SJCRH30 (cell line): Measurements from ENCODE around the gene MRTFB. TPM values are rescaled to one million over a fixed set of nuclear protein-coding genes. Genes with fewer than 3 reads are reported as not detected.

Experiments used
- DNase-seq, 2 experiments: peaks; one replicate each; pipeline ENCODE4 v3.0.0-alpha.2; 2015 to 2020
- H3K27ac ChIP-seq: fragments of 250-450 bp; sonication (Bioruptor Pico); 2 replicates; pipeline ENCODE4 v1.5.1; 2020; ENCODE audit warnings: mild to moderate bottlenecking, moderate library complexity
- H3K27me3 ChIP-seq: fragments of 250-450 bp; sonication (Bioruptor Pico); 2 replicates; pipeline ENCODE4 v1.5.1; 2020; ENCODE audit warnings: mild to moderate bottlenecking, moderate library complexity
- H3K36me3 ChIP-seq: fragments of 250-450 bp; sonication (Bioruptor Pico); 2 replicates; pipeline ENCODE4 v1.5.1; 2020; ENCODE audit warnings: mild to moderate bottlenecking, moderate library complexity
- H3K4me1 ChIP-seq: fragments of 250-450 bp; sonication (Bioruptor Pico); 2 replicates; pipeline ENCODE4 v1.5.1; 2020; ENCODE audit warnings: mild to moderate bottlenecking, moderate library complexity
- H3K4me3 ChIP-seq: fragments of 250-450 bp; sonication (Bioruptor Pico); 2 replicates; pipeline ENCODE4 v1.5.1; 2020; ENCODE audit warnings: mild to moderate bottlenecking, moderate library complexity
- H3K9me3 ChIP-seq: fragments of 250-450 bp; sonication (Bioruptor Pico); replicated peaks from 2 replicates; pipeline ENCODE4 v1.5.1; 2020; ENCODE audit warnings: mild to moderate bottlenecking, moderate library complexity
- total RNA-seq: library from RNA; depleted of rRNA; stranded (reverse); fragments of >200 nt; shearing (Covaris generic); gene quantifications from 2 replicates; pipeline ENCODE4 v1.2.3, GENCODE V29; 2014

The MRTFB gene
- total RNA-seq, 1 experiment from 2014 or later, result 16.1 TPM

DNA sequence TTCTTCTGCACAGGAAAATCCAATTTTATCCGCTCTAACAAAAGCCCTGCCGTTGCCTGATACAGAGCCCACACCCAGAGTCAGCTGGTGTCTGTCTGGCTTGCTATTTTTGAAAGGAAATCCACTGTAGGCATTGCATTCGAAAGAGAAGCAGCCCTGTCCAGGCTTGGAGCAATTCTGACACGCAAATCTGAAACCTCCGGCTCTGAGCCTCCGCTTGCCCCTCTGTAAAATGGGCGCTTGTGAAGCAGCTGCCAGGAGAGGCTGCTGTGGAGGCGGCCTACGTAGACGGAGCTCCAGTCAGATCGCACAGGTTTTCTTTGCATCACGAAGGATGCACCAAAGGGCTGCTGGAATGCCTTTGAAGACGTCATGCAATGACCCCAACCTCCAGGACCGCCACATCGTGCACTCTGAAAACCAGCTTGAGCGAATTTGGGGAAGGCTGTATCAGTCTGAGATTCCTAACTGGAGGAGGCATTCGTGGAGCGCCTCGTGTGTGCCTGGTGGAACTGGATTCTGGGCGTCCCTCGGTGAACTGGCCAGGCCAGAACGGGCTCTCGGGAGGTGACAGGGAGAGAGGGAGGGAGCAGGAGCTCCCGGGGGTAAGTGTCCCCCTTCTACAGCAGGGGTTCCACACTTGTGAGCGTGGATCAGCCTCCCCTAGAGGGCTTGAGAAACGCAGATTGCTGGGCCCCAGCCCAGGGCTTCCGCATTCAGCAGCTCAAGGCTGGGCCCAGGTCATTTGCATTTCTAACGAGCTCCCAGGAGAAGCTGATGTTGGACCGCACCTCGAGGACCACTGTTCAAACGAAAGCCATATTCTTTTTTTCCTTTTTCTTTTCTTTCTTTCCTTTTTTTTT is 215.5 kb downstream of the MRTFB start:
- Histone ChIP-seq H3K4me3 (peak overlapping the region; percentile 75), H3K27ac (peak overlapping the region; percentile 65), H3K27me3 (no peaks in the 10 kb centered on the region), H3K36me3 (no peaks in the 10 kb centered on the region), H3K4me1 (peaks cover 5% of the 10 kb centered on the region; the same call in 1 of the 2 replicates), H3K9me3 (peaks cover 11% of the 10 kb centered on the region)
- peak in 1 of 2 experiments; percentile 28 for DNase-seq

DNA sequence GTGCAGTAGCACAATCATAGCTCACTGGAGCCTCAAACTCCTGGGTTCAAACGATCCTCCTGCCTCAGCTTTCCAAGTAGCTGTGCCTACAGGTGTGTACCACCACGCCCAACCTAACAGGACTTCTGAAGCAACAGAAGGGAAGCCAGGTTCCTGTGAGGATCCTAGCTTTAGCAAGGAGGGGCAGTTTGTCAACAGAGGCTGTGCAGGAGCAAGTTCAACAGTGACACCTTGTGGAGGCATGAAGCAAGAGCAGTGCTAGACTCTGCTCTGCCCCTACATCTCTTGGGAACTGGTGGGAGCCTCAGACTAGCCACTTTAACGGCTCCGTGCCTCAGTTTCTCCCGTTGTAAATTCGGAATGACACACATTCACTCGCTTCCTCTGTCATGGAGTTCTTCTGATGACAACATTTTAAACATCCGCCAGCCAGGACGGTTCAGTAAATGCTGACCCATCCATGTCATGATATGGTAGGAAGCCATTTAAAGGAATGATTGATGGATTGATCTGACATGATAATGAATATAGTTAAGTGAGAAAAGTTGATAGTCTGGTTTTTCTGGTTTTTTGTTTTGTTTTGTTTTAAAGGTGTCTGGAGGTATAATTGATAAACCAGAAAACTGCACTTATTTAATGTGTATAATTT is 218.7 kb downstream of the MRTFB start:
- Histone ChIP-seq H3K36me3 (no peaks in the 10 kb centered on the region), H3K27me3 (no peaks in the 10 kb centered on the region), H3K4me3 (no peak overlapping the region), H3K9me3 (peaks cover 11% of the 10 kb centered on the region), H3K27ac (no peak overlapping the region), H3K4me1 (0 out of 2 replicates have a peak, but pooled peaks cover 5% of the 10 kb centered on the region)
- DNase-seq, result peak; percentile 52 to 68

- peaks cover 11% of the 10 kb centered on the region for H3K9me3 ChIP-seq
- no peaks in the 10 kb centered on the region for H3K36me3 ChIP-seq
- H3K27ac ChIP-seq, result no peak overlapping the region
- H3K4me1 ChIP-seq, result 0 out of 2 replicates have a peak, but pooled peaks cover 5% of the 10 kb centered on the region
- DNase-seq, result no peak
- no peak overlapping the region for H3K4me3 ChIP-seq
- no peaks in the 10 kb centered on the region for H3K27me3 ChIP-seq
These were observed 220.2 kb downstream of the MRTFB start for GRCh38 chr16:14291286-14291685.

- Histone ChIP-seq H3K36me3 (no peaks in the 10 kb centered on the region), H3K27ac (no peak overlapping the region), H3K27me3 (no peaks in the 10 kb centered on the region), H3K4me3 (no peak overlapping the region), H3K4me1 (no peaks in the 10 kb centered on the region), H3K9me3 (peaks cover 11% of the 10 kb centered on the region)
- DNase-seq, result no peak
These were observed 221.1 kb downstream of the MRTFB start for GRCh38 chr16:14292051-14292825.

DNA sequence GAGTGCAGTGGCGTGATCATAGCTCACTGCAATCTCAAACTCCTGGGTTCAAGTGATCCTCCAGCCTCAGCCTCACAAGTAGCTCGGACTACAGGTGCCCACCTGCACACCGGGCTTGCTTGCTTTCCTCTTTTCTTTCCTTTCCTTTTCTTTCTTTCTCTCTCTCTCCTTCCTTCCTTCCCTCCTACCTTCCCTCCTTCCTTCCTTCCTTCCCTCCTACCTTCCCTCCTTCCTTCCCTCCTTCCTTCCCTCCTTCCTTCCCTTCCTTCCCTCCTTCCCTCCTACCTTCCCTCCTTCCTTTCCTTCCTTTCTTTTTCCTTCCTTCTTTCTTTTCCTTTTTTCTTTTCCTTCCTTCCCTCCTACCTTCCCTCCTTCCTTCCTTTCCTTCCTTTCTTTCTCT is 225.5 kb downstream of the MRTFB start:
- H3K27ac ChIP-seq, result no peak overlapping the region
- no peaks in the 10 kb centered on the region for H3K27me3 ChIP-seq
- no peaks in the 10 kb centered on the region for H3K9me3 ChIP-seq
- no peak for DNase-seq
- no peak overlapping the region for H3K4me3 ChIP-seq
- no peaks in the 10 kb centered on the region for H3K4me1 ChIP-seq
- no peaks in the 10 kb centered on the region for H3K36me3 ChIP-seq

GRCh38 chr16:14298374-14299122 is 227.4 kb downstream of the MRTFB start:
- Histone ChIP-seq H3K4me3 (no peak overlapping the region), H3K27ac (no peak overlapping the region), H3K9me3 (no peaks in the 10 kb centered on the region), H3K4me1 (no peaks in the 10 kb centered on the region), H3K27me3 (no peaks in the 10 kb centered on the region), H3K36me3 (no peaks in the 10 kb centered on the region)
- no peak for DNase-seq

DNA sequence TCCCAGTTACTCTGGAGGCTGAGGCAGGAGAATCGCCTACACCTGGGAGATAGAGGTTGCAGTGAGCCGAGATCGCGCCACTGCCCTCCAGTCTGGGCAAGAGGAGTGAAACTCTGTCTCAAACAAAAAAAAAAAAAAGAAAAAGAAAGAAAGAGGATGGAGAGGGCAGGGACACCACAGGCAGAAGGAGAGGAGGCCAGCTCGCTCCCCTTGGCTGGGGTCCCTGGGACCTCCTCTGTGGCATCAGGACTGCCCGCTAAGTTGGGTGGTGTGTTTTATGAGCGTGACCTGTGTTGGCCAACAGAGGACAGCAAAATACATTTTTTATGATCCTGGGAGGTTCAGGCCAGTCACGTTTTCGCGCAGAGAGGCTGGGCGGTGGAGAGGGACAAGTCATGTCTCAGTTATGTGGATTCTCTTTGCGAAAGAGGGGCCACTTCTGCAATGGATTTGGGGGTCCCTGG is 229.6 kb downstream of the MRTFB start:
- no peaks in the 10 kb centered on the region for H3K9me3 ChIP-seq
- peak; percentile 80 to 85 for DNase-seq
- H3K27me3 ChIP-seq, result no peaks in the 10 kb centered on the region
- H3K36me3 ChIP-seq, result no peaks in the 10 kb centered on the region
- peaks cover 10% of the 10 kb centered on the region; the same call in 1 of the 2 replicates for H3K4me1 ChIP-seq
- no peak overlapping the region for H3K27ac ChIP-seq
- H3K4me3 ChIP-seq, result peak overlapping the region; percentile 72

DNA sequence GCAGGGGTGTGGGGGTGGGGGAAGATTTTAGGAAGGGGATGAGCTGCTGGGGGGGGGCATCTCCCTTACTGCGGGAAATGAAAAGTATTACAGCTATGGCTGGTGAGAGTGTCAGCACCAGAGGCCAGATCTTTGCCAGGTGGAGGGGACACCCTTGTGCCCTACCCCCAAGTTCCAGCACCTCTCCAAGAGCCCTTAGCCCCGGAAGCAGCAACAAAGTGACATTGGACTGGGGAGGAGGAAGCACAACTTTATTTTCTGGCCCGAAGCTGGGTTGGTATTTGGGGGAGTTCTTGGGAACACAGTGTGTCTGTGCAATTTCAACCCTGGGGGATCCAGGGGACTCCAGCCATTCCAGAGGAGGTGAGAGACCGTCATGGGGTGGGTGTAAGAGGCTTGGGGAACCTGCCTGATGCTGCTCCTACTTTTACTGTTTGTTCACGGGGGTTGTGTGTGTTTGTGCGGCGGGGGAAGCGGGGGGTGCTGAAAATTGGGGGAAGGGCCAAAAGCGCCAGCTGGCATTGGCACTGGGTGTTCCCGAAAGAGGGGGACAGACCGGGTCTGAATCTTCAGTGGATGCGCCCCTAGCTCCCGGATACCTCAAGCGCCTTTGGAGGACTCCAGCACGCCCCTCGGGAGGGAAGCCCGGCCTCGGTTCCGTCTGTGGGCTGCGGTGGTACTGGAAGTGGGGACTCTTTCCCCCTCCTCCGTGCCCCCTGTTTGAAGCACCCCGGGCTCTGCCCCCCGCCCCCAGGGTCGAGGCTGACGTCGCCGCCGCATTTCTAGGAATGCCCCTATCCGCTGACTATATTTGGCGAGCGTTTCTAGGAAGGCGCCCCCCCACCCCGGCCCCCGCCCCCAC is 230.3 kb downstream of the MRTFB start:
- Histone ChIP-seq H3K4me1 (peaks cover 15% of the 10 kb centered on the region), H3K36me3 (no peaks in the 10 kb centered on the region), H3K9me3 (no peaks in the 10 kb centered on the region), H3K27ac (peak overlapping the region; percentile 61), H3K4me3 (peak overlapping the region; percentile 72), H3K27me3 (no peaks in the 10 kb centered on the region)
- peak; percentile 39 to 61 for DNase-seq

GRCh38 chr16:14302031-14302398 is 230.9 kb downstream of the MRTFB start:
- peaks cover 21% of the 10 kb centered on the region for H3K4me1 ChIP-seq
- no peaks in the 10 kb centered on the region for H3K27me3 ChIP-seq
- peak; percentile 77 to 81 for DNase-seq
- H3K27ac ChIP-seq, result peak overlapping the region; percentile 75
- peak overlapping the region; percentile 95 for H3K4me3 ChIP-seq
- no peaks in the 10 kb centered on the region for H3K9me3 ChIP-seq
- no peaks in the 10 kb centered on the region for H3K36me3 ChIP-seq

DNA sequence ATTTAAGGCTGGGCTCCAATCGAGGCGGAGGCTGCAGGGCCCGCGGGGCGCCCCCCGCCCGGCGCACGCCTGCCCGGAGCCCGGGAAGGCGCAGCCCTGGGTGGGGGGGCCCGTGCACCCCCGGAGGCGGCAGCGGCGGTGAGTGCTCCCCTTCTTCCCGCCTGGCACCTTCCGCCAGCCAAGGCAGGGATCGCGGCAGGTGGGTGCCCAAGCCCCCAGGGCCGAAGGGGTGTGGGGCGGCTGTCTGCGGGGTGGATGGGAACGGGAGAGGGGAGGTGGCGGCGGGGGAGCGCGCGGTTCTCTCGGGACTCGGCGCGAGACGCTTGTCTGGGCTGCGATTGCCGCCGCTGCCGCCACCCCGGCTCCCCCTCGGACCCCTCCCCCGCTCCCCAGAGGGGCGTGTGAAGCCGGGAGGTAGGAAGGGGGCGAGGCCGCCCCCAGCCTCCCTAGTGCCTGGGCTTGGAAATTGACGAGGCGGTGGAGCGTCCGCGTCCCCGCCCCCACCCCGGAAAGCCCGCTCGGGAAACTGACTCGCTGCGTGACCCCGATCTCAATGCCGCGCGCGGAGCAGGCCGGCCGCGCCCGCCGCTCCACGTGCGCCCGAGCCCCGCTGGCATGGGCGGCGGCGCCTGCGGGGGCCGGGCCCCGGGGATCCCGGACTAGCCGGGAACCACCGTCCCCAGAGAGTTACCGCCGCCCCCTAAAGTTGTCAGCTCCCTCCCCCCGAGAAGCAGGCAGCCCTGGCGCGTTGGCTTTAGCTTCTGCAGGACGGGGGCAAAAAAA is 231.5 kb downstream of the MRTFB start:
- no peaks in the 10 kb centered on the region for H3K9me3 ChIP-seq
- H3K4me3 ChIP-seq, result peak overlapping the region; percentile 95
- no peaks in the 10 kb centered on the region for H3K36me3 ChIP-seq
- H3K27me3 ChIP-seq, result no peaks in the 10 kb centered on the region
- DNase-seq, result peak; percentile 56 to 64
- H3K4me1 ChIP-seq, result peaks cover 27% of the 10 kb centered on the region
- H3K27ac ChIP-seq, result peak overlapping the region; percentile 75

DNA sequence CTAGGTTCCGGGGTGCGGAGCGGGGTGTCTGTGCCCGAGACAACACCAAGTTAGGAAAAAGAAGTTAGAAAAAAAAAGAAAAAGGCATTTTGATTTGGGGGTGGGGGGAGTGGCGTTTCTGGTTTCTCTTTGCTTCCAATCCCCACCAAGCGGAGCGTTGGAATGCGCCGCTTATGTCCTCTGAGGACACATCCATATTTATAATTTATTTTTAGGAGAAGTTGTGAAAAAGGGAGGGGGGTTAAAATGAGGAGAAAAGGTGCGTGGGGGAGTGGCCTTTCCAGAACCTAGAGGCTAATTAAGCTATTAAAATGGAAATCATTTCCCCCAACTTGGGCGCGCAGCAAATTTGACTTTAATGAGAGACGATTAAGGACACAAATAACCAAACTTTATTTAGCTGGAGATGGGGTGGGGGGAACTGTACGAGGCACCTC is 232.1 kb downstream of the MRTFB start:
- Histone ChIP-seq H3K36me3 (no peaks in the 10 kb centered on the region), H3K4me1 (peaks cover 33% of the 10 kb centered on the region), H3K27ac (peak overlapping the region; percentile 75), H3K9me3 (no peaks in the 10 kb centered on the region), H3K4me3 (peak overlapping the region; percentile 95), H3K27me3 (no peaks in the 10 kb centered on the region)
- peak; percentile 16 to 39 for DNase-seq

DNA sequence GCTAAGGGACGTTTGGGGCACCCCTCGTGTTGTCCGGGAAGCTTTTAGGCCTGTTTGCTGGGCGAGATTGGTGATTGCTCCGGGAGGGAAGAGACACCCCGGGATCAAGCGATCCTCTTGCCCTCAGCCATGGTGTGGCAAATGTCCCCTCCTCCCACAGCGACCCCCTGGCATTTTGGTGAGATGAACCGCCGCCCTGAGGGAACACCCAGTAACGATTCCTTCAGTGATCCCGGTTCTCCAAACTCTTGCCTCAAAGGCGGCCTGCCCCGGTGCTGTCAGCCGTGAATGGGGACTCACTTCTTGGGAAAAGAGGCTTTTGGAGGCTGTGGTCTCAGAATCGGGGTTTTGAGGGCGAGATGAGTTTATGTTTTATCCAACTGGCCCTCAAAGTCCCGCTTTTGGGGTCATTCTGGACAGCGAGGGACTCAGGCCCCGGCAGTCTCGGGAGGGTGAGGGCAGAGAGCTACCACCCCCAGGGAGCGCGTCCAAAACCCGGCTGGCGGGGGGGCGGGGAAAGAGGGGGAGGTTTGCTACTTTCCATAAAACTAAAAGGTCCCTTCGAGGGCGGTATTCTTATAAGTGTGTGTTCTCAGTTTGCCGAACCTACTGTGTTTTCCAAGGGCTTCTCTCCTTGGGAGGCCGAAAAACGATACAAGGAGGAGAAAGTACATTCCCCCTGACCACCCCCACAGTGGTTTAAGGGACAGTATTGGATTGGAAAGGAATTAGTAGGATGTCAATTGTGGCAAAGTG is 232.7 kb downstream of the MRTFB start:
- H3K27ac ChIP-seq, result peak overlapping the region; percentile 75
- H3K36me3 ChIP-seq, result no peaks in the 10 kb centered on the region
- no peaks in the 10 kb centered on the region for H3K9me3 ChIP-seq
- DNase-seq, result peak; percentile 26 to 53
- H3K4me1 ChIP-seq, result peaks cover 39% of the 10 kb centered on the region
- H3K27me3 ChIP-seq, result no peaks in the 10 kb centered on the region
- peak overlapping the region; percentile 95 for H3K4me3 ChIP-seq
